AG09309 (cell line): Measurements from ENCODE around the gene APOE.
"Not testable (repeated sequence)": the region's sequence is repeated elsewhere in the genome, so short reads cannot be mapped to it uniquely, and the experiment has no call there.

Source experiments
- DNase-seq: peaks from one replicate; pipeline ENCODE4 v3.0.0-alpha.2; 2010; ENCODE audit warnings: low read depth
- H3K4me3 ChIP-seq: 2 replicates; pipeline ENCODE4 v1.5.1; 2011; ENCODE audit warnings: mild to moderate bottlenecking, low read depth, low read length, moderate library complexity; ENCODE audit not compliant: control insufficient read depth
- TF ChIP-seq, protein P1 (sequence below): IDR thresholded peaks from 2 replicates; pipeline ENCODE4 v1.5.1; 2011; ENCODE audit warnings: mild to moderate bottlenecking, low read depth, low read length, inconsistent platforms; ENCODE audit not compliant: insufficient read depth, control insufficient read depth; ENCODE audit errors: missing control alignments

Gene APOE

DNA sequence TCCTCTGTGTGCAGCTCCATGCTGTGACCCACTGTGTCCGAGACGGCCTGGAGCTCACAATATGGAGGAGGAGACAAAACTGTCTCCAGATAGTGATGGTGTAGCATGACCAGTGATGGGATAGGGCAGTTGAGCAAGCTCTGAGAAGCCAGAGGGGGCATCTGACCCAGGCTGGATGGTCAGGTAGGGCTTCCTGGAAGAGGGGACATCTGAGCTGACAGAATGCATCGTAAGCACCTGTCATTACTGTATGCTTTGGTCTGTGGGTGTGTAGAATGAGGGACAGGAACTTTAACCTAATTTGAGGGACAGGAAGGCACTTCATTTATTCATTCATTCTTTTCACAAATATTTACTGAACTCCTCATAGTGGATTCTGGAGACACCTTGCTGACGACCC, 21.0 kb upstream of the APOE start:
- no peak for DNase-seq
- H3K4me3 ChIP-seq: no peak overlapping the region
- TF ChIP-seq, protein P1, sequence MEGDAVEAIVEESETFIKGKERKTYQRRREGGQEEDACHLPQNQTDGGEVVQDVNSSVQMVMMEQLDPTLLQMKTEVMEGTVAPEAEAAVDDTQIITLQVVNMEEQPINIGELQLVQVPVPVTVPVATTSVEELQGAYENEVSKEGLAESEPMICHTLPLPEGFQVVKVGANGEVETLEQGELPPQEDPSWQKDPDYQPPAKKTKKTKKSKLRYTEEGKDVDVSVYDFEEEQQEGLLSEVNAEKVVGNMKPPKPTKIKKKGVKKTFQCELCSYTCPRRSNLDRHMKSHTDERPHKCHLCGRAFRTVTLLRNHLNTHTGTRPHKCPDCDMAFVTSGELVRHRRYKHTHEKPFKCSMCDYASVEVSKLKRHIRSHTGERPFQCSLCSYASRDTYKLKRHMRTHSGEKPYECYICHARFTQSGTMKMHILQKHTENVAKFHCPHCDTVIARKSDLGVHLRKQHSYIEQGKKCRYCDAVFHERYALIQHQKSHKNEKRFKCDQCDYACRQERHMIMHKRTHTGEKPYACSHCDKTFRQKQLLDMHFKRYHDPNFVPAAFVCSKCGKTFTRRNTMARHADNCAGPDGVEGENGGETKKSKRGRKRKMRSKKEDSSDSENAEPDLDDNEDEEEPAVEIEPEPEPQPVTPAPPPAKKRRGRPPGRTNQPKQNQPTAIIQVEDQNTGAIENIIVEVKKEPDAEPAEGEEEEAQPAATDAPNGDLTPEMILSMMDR: no peak

DNA sequence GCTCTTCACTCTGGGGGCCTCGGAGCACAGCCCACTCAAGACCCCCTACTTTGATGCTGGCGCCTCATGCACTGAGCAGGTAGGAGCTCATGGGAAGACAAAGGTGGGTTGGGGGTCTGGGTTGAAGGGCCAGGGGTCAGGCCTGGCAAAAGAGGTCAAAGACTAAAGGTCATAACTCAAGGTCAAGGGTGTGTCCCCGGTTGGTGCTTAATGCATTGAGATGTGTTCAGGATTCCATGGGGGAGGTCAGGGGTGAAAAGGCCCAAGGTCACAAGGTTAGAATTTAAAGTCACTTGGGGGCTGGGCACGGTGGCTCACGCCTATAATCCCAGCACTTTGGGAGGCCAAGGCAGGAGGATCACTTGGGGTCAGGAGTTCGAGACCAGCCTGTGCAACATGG, 19.5 kb upstream of the APOE start:
- DNase-seq: no peak
- H3K4me3 ChIP-seq: no peak overlapping the region
- TF ChIP-seq, protein P1: no peak

DNA sequence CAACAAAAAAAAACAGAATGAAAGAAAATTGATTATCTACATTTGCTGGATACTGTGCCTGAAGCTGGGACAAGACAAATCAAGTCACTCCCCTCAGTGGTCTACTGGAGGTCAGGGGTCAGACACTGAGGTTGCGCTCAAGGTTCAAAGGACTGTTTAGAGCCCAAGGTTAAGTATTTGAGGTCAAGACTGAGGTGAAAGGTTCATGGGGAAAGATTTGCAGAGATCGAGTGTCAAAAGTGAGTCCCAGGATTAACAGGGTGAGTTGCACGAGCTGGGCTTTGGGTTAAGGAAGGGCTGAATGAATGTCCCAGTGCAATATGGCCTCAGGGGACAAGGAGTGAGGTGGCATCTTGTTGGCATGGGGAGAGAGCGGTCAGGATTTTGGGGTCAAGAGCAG, 17.9 kb upstream of the APOE start:
- no peak overlapping the region for H3K4me3 ChIP-seq
- no peak for DNase-seq
- TF ChIP-seq, protein P1: no peak

DNA sequence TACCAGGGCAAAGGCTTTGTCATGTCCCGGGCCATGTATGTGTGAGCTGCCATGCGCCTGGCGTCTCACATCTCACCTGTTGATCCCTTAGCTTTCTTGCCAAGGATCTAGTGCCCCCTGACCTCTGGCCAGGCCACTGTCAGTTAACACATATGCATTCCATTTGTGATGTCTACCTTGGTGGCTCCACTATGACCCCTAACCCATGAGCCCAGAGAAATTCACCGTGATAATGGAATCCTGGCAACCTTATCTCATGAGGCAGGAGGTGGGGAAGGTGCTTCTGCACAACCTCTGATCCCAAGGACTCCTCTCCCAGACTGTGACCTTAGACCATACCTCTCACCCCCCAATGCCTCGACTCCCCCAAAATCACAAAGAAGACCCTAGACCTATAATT, 17.3 kb upstream of the APOE start:
- DNase-seq: not testable (repeated sequence)

DNA sequence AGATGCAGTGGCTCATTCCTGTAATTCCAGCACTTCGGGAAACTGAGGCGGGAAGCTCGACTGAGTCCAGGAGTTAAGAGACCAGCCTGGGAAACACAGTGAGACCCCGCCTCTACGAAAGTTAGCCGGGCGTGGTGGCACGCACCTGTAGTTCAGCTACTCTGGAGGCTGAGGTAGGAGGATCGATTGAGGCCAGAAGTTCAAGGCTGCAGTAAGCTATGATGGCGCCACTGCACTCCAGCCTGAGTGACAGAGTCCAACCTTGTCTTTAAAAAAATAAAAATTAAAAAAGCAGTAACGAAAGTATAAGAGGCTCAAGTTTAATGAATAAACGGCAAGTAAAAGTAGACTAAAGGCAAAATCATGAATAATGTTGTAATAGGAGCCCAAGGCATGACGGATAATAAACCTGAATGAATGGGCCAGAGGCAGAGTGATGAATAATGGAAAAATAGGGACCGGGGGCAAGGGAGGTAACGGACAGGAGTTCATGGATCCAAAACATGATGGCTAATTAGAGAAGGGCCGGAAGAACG, 15.7 kb upstream of the APOE start:
- DNase-seq: no peak
- peak overlapping the region; percentile 70 for H3K4me3 ChIP-seq
- TF ChIP-seq, protein P1: no peak

More for the DNA sequence above, 17.3 kb upstream of the APOE start:
- not testable (repeated sequence) for H3K4me3 ChIP-seq

DNA sequence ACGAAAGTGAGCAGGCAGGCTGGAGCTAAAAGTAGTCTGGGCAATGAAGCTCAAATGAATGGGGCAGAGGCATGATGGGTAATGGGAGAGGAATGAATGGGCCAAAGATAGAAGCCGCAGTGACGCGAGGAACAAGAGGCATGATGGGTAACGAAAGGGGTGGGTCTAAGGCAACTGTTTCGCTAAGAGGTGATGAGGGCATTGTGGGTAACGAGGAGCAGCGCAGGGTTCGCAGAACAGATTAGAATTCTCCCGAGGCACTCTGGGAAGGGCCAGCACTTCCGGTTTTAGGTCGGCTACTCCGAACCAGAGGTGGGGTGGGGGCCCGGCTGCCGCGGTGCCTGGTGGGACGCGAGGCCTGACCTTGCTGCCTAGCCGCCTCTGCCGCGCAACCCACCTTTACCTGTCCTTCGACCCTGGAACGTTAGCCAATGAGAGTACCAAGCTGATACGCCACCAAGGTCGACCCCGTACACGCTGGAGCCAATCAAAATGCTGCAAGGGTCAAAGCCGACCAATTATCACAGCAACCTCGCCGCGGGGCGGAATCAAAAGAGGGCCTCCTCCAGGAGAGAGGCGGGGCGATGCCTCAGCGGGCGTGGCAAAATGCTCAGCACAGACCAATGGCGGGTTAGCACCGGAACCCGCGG, 15.1 kb upstream of the APOE start:
- TF ChIP-seq, protein P1: no peak
- peak overlapping the region; percentile 70 for H3K4me3 ChIP-seq

DNA sequence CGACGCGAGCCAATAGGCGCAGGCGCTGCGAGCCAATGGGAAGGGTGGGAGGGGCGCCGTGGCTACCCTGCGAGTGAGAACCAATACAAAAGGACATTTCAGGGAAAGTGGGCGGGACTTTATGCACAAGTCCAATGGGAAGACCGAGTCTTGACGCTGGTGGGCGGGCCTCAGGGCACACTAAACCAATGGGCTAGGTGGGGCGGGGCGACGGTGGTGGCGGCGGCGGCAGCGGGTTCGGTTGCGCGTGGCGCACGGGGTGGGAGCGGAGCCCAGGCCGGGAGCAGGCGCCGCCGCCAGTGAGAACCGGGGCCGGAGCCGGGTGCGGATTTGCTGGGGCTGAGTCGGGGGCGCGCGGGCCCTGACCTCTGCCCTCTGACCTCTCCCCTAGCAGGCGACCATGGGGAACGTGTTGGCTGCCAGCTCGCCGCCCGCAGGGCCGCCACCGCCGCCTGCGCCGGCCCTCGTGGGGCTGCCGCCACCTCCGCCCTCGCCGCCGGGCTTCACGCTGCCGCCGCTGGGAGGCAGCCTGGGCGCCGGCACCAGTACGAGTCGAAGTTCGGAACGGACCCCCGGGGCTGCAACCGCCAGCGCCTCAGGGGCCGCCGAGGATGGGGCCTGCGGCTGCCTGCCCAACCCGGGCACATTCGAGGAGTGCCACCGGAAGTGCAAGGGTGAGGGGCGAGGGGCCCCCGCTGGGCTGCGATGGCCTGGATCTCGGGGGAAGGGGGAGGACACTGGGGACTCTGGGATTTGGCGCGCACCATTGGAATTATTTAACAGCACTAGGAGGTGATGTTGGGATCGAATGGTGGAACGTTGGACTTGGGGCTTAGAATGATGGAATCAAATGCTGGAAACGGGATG, 14.3 kb upstream of the APOE start, which contains the start of gene TOMM40:
TSS of gene TOMM40 (plus strand) at position 239 of the 867 bp plus-strand sequence. CDS start at position 401, 162 bp downstream.
- TF ChIP-seq, protein P1: no peak
- no peak for DNase-seq

More for the DNA sequence above, 15.1 kb upstream of the APOE start:
- DNase-seq: peak; percentile 99

More for the DNA sequence above, 14.3 kb upstream of the APOE start, which contains the start of gene TOMM40:
- H3K4me3 ChIP-seq: peak within 1 kb of the TSS; percentile 89
